ENCODE results near the gene CAMSAP1. TPM values are rescaled to one million over a fixed set of nuclear protein-coding genes. Genes with fewer than 3 reads are reported as not detected.

The CAMSAP1 gene
- total and polyA plus RNA-seq, 9 of the 15 experiments (the other 6 are each of a cell fraction or from before 2014, with no cell fraction given), result 1.5 to 28.8 (median 14.3) TPM

DNA sequence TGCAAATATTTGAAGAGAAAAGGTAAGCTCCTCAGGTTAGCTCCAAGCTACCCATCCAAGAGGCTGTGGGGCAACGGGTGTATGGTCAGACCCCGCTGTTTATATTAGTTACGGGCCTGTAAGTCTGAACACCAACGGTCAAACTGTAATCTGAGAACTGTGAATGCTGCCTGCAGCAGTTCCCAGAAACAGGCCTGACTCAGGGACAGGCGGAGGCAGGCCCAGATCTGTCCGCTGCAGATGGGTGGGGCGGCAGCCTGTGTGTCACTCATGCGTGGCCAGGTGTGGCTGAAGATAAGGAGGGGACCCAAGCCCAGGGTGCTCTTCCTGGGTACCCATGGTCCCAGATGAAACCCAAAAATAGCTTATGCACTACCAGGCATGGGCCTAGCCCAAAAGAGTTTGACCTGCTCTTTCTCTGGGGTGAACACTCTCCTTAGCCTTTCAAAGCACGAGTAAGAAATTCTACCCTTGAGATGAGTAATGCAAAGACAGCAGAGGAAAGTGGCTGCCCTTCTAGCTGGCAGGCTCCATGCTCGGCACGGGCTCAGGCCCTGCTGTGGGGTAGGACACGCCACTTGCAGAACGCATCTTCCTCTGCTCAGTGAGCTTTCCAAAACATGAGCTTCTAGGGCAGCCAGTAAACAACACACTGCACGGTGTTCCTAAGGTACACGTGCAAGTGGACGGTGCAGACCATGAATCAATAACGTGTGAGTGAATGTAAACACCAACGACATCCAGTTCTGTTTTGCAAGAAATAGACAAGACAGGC lies 44.7 kb upstream of the CAMSAP1 start (continued):
- TF ChIP-seq, protein P1, sequence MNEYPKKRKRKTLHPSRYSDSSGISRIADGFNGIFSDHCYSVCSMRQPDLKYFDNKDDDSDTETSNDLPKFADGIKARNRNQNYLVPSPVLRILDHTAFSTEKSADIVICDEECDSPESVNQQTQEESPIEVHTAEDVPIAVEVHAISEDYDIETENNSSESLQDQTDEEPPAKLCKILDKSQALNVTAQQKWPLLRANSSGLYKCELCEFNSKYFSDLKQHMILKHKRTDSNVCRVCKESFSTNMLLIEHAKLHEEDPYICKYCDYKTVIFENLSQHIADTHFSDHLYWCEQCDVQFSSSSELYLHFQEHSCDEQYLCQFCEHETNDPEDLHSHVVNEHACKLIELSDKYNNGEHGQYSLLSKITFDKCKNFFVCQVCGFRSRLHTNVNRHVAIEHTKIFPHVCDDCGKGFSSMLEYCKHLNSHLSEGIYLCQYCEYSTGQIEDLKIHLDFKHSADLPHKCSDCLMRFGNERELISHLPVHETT (CRISPR knock-in tag; conservative IDR thresholded peaks at IDR 0.05 in 1 of 2, IDR thresholded peaks at IDR 0.05 in 1 of 2), result peak in 1 of 2 experiments; percentile 78; a peak in 1 of 4 replicates
- TF ChIP-seq, protein P2, sequence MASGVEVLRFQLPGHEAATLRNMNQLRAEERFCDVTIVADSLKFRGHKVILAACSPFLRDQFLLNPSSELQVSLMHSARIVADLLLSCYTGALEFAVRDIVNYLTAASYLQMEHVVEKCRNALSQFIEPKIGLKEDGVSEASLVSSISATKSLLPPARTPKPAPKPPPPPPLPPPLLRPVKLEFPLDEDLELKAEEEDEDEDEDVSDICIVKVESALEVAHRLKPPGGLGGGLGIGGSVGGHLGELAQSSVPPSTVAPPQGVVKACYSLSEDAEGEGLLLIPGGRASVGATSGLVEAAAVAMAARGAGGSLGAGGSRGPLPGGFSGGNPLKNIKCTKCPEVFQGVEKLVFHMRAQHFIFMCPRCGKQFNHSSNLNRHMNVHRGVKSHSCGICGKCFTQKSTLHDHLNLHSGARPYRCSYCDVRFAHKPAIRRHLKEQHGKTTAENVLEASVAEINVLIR (CRISPR knock-in tag; IDR thresholded peaks at IDR 0.05), result peak; percentile 53; the same call in 1 of the 2 replicates
- TF ChIP-seq, protein P3, sequence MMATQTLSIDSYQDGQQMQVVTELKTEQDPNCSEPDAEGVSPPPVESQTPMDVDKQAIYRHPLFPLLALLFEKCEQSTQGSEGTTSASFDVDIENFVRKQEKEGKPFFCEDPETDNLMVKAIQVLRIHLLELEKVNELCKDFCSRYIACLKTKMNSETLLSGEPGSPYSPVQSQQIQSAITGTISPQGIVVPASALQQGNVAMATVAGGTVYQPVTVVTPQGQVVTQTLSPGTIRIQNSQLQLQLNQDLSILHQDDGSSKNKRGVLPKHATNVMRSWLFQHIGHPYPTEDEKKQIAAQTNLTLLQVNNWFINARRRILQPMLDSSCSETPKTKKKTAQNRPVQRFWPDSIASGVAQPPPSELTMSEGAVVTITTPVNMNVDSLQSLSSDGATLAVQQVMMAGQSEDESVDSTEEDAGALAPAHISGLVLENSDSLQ (IDR thresholded peaks at IDR 0.05), result peak; percentile 98
- TF ChIP-seq POLR3G (IDR thresholded peaks at IDR 0.05; ENCODE audit: extremely low read depth, insufficient read length, insufficient replicate concordance), result no peak
- TF ChIP-seq ELF4 (CRISPR knock-in tag; IDR thresholded peaks at IDR 0.05), result peak; percentile 89
- no peak for TF ChIP-seq SIN3B (IDR thresholded peaks at IDR 0.05; ENCODE audit: low read depth)
- TF ChIP-seq ZNF766 (CRISPR knock-in tag; conservative IDR thresholded peaks at IDR 0.05), result peak; percentile 66; the same call in 1 of the 2 replicates
- TF ChIP-seq, protein P4, sequence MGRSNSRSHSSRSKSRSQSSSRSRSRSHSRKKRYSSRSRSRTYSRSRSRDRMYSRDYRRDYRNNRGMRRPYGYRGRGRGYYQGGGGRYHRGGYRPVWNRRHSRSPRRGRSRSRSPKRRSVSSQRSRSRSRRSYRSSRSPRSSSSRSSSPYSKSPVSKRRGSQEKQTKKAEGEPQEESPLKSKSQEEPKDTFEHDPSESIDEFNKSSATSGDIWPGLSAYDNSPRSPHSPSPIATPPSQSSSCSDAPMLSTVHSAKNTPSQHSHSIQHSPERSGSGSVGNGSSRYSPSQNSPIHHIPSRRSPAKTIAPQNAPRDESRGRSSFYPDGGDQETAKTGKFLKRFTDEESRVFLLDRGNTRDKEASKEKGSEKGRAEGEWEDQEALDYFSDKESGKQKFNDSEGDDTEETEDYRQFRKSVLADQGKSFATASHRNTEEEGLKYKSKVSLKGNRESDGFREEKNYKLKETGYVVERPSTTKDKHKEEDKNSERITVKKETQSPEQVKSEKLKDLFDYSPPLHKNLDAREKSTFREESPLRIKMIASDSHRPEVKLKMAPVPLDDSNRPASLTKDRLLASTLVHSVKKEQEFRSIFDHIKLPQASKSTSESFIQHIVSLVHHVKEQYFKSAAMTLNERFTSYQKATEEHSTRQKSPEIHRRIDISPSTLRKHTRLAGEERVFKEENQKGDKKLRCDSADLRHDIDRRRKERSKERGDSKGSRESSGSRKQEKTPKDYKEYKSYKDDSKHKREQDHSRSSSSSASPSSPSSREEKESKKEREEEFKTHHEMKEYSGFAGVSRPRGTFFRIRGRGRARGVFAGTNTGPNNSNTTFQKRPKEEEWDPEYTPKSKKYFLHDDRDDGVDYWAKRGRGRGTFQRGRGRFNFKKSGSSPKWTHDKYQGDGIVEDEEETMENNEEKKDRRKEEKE (IDR thresholded peaks at IDR 0.05; ENCODE audit: borderline replicate concordance in 1 of 2, control insufficient read depth in 1 of 2, low read depth in 2 of 2, low read length in 1 of 2), result peak in 1 of 2 experiments; percentile 85; a peak in 1 of 4 replicates
- TF ChIP-seq, protein P5, sequence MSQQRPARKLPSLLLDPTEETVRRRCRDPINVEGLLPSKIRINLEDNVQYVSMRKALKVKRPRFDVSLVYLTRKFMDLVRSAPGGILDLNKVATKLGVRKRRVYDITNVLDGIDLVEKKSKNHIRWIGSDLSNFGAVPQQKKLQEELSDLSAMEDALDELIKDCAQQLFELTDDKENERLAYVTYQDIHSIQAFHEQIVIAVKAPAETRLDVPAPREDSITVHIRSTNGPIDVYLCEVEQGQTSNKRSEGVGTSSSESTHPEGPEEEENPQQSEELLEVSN (IDR thresholded peaks at IDR 0.05; ENCODE audit: borderline replicate concordance in 1 of 2, extremely low read depth in 1 of 2, insufficient read depth in 1 of 2, insufficient read length in 1 of 2, low read depth in 1 of 2, low read length in 1 of 2, poor library complexity in 1 of 2, severe bottlenecking in 1 of 2), result peak in 1 of 2 experiments; percentile 13
- TF ChIP-seq MYNN (IDR thresholded peaks at IDR 0.05), result peak; percentile 97
- no peak for TF ChIP-seq MYNN (CRISPR knock-in tag; IDR thresholded peaks at IDR 0.05)
- TF ChIP-seq KAT7 (CRISPR knock-in tag; IDR thresholded peaks at IDR 0.05; ENCODE audit: borderline replicate concordance), result peak; percentile 93; the same call in 1 of the 2 replicates
- TF ChIP-seq NRF1 (conservative IDR thresholded peaks at IDR 0.05 in 1 of 2, IDR thresholded peaks at IDR 0.05 in 1 of 2), result peak; percentile 71 to 79
- peak; percentile 70 for TF ChIP-seq ZNF41 (CRISPR knock-in tag; conservative IDR thresholded peaks at IDR 0.05)
- TF ChIP-seq KHSRP (IDR thresholded peaks at IDR 0.05), result peak; percentile 59
- TF ChIP-seq RBM15 (IDR thresholded peaks at IDR 0.05; ENCODE audit: insufficient read depth, low read length), result no peak
